Epithelial cell of proximal tubule (primary cell): Measurements from ENCODE around the gene CNTNAP4. TPM values are rescaled to one million over a fixed set of nuclear protein-coding genes. Genes with fewer than 3 reads are reported as not detected.

Source experiments
- DNase-seq: peaks from one replicate; pipeline ENCODE4 v3.0.0-alpha.2; 2011; ENCODE audit warnings: low read depth
- H3K4me3 ChIP-seq: 2 replicates; pipeline ENCODE4 v1.5.1; 2011; ENCODE audit warnings: low read depth, mild to moderate bottlenecking, low read length
- CTCF ChIP-seq: conservative IDR thresholded peaks from 2 replicates; pipeline ENCODE4 v1.5.1; 2012; ENCODE audit warnings: low read depth, mild to moderate bottlenecking, low read length
- total RNA-seq: library from RNA; depleted of rRNA; stranded (reverse); fragments of >200 nt; gene quantifications from 2 replicates; pipeline ENCODE4 v1.2.3, GENCODE V29; 2015

Gene CNTNAP4
- total RNA-seq, 1 donor from 2014 or later, result not detected

- no peak for DNase-seq
- TF ChIP-seq CTCF, result no peak
- H3K4me3 ChIP-seq, result no peak overlapping the region
These were observed 212.9 kb downstream of the CNTNAP4 start for GRCh38 chr16:76490036-76490639.

- H3K4me3 ChIP-seq, result no peak overlapping the region
- no peak for TF ChIP-seq CTCF
- no peak for DNase-seq
These were observed 222.8 kb downstream of the CNTNAP4 start for GRCh38 chr16:76500006-76500405.

- no peak overlapping the region for H3K4me3 ChIP-seq
- TF ChIP-seq CTCF, result no peak
- no peak for DNase-seq
These were observed 224.9 kb downstream of the CNTNAP4 start for GRCh38 chr16:76502063-76502462.

- H3K4me3 ChIP-seq, result no peak overlapping the region
- DNase-seq, result no peak
- no peak for TF ChIP-seq CTCF
These were observed 225.4 kb downstream of the CNTNAP4 start for GRCh38 chr16:76502555-76502954.

GRCh38 chr16:76503091-76503490, 225.9 kb downstream of the CNTNAP4 start:
- no peak overlapping the region for H3K4me3 ChIP-seq
- TF ChIP-seq CTCF, result no peak
- DNase-seq, result peak; percentile 16

GRCh38 chr16:76511203-76511602, 234.0 kb downstream of the CNTNAP4 start:
- no peak overlapping the region for H3K4me3 ChIP-seq
- DNase-seq, result no peak
- no peak for TF ChIP-seq CTCF

GRCh38 chr16:76518781-76519180, 241.6 kb downstream of the CNTNAP4 start:
- DNase-seq, result no peak
- H3K4me3 ChIP-seq, result no peak overlapping the region
- TF ChIP-seq CTCF, result no peak
